A673 (cell line): Measurements from ENCODE around the gene DAB2IP.

Experiments used
- CTCF ChIP-seq: fragments of 300-800, 200-600 bp; sonication (generic); conservative IDR thresholded peaks from 2 replicates; pipeline ENCODE4 v1.5.1; 2017; ENCODE audit warnings: low read depth, mild to moderate bottlenecking, antibody characterized with exemption, low read length, moderate library complexity, mixed read lengths
- EZH2 ChIP-seq: fragments of 200-600 bp; sonication (generic); IDR thresholded peaks from 2 replicates; pipeline ENCODE4 v1.6.1; 2017; ENCODE audit warnings: borderline replicate concordance, low read depth, mild to moderate bottlenecking, mixed read lengths, antibody characterized with exemption, low read length; ENCODE audit not compliant: poor library complexity, severe bottlenecking

- TF ChIP-seq EZH2 = no peak
- TF ChIP-seq CTCF = no peak
Measured at GRCh38 chr9:121692606-121693387, 41.4 kb downstream of the DAB2IP start.
